Measurements from ENCODE around the gene S100A9.

Gene S100A9

GRCh38 chr1:153359241-153359640 lies 1.6 kb downstream of the S100A9 start:
- no peak overlapping the region for H3K27ac ChIP-seq
- TF ChIP-seq ZFX (IDR thresholded peaks at IDR 0.05) (no peak), CTCF (conservative IDR thresholded peaks at IDR 0.05) (no peak)

GRCh38 chr1:153360190-153360589 lies 2.5 kb downstream of the S100A9 start:
- TF ChIP-seq CTCF (conservative IDR thresholded peaks at IDR 0.05) (no peak), ZFX (IDR thresholded peaks at IDR 0.05) (no peak)
- H3K27ac ChIP-seq, result no peak overlapping the region

- H3K27ac ChIP-seq, result no peak overlapping the region
- TF ChIP-seq ZFX (IDR thresholded peaks at IDR 0.05) (no peak), CTCF (conservative IDR thresholded peaks at IDR 0.05) (no peak)
Measured at GRCh38 chr1:153360592-153361479, 3.2 kb downstream of the S100A9 start.

GRCh38 chr1:153361480-153362109 lies 3.9 kb downstream of the S100A9 start:
- no peak overlapping the region for H3K27ac ChIP-seq
- no peak for TF ChIP-seq ZFX (IDR thresholded peaks at IDR 0.05)
- no peak for TF ChIP-seq CTCF (conservative IDR thresholded peaks at IDR 0.05)

GRCh38 chr1:153362187-153362775 lies 4.6 kb downstream of the S100A9 start:
- TF ChIP-seq ZFX (IDR thresholded peaks at IDR 0.05) (no peak), CTCF (conservative IDR thresholded peaks at IDR 0.05) (no peak)
- no peak overlapping the region for H3K27ac ChIP-seq

GRCh38 chr1:153363641-153364040 lies 6.0 kb downstream of the S100A9 start:
- TF ChIP-seq CTCF (conservative IDR thresholded peaks at IDR 0.05), result no peak
- no peak for TF ChIP-seq ZFX (IDR thresholded peaks at IDR 0.05)
- no peak overlapping the region for H3K27ac ChIP-seq

- TF ChIP-seq CTCF (conservative IDR thresholded peaks at IDR 0.05) (no peak), ZFX (IDR thresholded peaks at IDR 0.05) (no peak)
- no peak overlapping the region for H3K27ac ChIP-seq
Measured at GRCh38 chr1:153364156-153364555, 6.5 kb downstream of the S100A9 start.

All from C4-2B (cell line).